Fibroblast of villous mesenchyme (primary cell): Measurements from ENCODE around the gene JCHAIN. TPM values are rescaled to one million over a fixed set of nuclear protein-coding genes. Genes with fewer than 3 reads are reported as not detected.
A peak's percentile ranks its signal among the peaks of the same experiment; 100 is the strongest.
"Not testable (repeated sequence)": the region's sequence is repeated elsewhere in the genome, so short reads cannot be mapped to it uniquely, and the experiment has no call there.

Source experiments
- DNase-seq: peaks from one replicate; pipeline ENCODE4 v3.0.0-alpha.2; 2010; ENCODE audit warnings: low read depth
- H3K4me3 ChIP-seq: 2 replicates; pipeline ENCODE4 v1.5.1; 2011; ENCODE audit warnings: low read depth, mild to moderate bottlenecking, low read length
- total RNA-seq: library from RNA; depleted of rRNA; stranded (reverse); fragments of >200 nt; gene quantifications from 2 replicates; pipeline ENCODE4 v1.2.3, GENCODE V29; 2012
- TF ChIP-seq, protein P1 (sequence below): IDR thresholded peaks from 2 replicates; pipeline ENCODE4 v1.5.1; 2012; ENCODE audit warnings: low read depth, mild to moderate bottlenecking, low read length; ENCODE audit not compliant: insufficient read depth

Gene JCHAIN
- total RNA-seq, 1 donor = 2.6 TPM

DNA sequence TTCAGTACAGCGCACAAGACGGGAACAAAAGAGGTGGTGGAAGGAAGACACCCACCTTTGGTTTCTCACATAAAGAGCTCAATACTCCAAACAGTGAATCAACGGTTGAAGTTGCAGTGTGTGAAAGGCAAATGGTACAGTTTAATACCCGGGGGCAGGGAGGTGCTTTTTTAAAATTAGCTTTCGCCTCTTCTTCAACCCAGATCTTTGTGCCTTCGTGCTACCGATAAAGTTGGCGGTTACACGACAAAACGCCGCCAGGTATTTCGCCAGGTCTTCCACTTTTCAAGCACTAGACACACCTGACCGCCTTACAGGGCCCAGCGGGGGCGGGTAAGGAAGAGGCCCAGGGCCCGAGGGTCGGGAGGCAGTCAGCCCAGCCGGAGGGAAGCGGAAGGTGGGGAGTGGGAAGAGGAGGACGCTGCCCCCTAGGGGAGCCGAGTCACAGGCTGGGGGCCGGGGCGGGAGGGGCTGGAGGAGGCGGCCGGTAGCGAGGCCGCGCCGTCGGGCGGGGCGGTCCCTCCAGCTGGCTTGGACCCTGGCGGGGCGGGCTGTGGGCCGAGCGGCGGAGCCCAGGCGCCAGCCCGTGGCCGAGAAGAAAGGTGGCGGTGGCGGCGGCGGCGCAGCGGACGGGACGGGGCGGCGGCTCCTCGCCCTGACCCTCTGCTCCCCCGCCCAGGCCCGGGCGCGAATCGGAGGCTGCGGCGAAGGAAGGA lies 38.1 kb upstream of the JCHAIN start:
- DNase-seq = peak; percentile 75
- TF ChIP-seq, protein P1, sequence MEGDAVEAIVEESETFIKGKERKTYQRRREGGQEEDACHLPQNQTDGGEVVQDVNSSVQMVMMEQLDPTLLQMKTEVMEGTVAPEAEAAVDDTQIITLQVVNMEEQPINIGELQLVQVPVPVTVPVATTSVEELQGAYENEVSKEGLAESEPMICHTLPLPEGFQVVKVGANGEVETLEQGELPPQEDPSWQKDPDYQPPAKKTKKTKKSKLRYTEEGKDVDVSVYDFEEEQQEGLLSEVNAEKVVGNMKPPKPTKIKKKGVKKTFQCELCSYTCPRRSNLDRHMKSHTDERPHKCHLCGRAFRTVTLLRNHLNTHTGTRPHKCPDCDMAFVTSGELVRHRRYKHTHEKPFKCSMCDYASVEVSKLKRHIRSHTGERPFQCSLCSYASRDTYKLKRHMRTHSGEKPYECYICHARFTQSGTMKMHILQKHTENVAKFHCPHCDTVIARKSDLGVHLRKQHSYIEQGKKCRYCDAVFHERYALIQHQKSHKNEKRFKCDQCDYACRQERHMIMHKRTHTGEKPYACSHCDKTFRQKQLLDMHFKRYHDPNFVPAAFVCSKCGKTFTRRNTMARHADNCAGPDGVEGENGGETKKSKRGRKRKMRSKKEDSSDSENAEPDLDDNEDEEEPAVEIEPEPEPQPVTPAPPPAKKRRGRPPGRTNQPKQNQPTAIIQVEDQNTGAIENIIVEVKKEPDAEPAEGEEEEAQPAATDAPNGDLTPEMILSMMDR = peak; percentile 37
- peak overlapping the region; percentile 64 for H3K4me3 ChIP-seq

DNA sequence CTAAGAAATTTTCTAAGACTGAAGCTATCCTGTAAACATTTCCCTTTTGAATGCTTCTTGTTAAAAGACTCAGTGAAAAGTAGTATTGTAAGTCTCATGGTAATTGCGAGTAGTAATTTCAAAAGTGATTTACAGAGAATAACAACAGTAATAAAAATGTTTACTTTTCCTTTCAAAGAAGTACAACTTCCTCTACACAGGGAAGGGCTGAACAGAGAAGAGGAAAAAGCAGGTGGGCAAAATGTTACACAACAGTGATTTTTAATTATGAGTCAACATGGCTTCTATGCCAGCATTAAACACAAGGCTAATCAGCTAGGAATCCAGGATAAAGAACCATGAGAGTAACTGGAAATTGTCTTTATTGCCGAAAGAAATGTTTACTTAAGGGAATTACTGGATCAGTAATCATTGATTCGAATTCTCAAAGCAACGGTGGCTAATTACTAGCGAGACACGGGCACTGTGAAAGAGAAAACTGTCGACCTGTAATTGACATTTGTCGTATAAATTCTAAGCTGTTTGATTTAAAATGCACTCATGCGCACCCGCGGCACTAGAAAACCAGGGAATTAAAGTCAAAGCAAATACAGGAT lies 37.4 kb upstream of the JCHAIN start:
- DNase-seq = peak; percentile 69

DNA sequence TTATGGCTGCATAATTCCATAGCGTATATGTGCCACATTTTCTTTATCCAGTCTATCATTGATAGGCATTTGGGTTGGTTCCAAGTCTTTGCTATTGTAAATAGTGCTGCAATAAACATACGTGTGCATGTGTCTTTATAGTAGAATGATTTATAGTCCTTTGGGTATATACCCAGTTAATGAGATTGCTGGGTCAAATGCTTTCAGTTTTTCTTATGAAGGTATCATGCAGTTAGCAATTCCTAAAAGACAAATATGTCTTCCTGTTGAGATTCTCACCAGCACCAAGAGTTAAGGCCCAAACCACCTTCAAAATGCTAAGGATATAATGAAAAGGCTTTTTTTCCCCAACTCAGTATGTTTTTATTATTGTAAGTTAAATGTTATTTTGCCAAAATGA lies 36.3 kb upstream of the JCHAIN start:
- DNase-seq, H3K4me3 ChIP-seq: not testable (repeated sequence)

More for the DNA sequence above, 37.4 kb upstream of the JCHAIN start:
- peak overlapping the region; percentile 64 for H3K4me3 ChIP-seq
- TF ChIP-seq, protein P1 = no peak

DNA sequence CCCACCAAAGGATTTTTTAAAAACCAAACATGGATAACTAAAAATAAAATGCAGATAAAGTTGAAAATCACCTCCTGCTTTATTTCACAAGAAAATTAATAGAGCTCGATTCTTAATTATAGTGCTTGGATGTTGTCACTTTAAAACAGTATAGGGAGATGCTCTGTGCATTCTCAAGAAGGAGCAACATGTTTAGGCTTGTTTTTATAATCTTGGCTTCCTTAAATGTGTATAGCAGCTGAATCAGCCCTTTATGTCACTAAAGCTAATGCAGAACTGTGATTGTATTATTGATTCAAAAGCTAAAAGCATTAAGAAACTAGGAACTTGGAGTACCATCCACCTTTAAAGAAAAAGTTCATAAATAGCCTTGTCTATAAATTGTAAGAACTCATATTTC lies 35.0 kb upstream of the JCHAIN start:
- no peak overlapping the region for H3K4me3 ChIP-seq
- DNase-seq = no peak
- TF ChIP-seq, protein P1 = no peak

DNA sequence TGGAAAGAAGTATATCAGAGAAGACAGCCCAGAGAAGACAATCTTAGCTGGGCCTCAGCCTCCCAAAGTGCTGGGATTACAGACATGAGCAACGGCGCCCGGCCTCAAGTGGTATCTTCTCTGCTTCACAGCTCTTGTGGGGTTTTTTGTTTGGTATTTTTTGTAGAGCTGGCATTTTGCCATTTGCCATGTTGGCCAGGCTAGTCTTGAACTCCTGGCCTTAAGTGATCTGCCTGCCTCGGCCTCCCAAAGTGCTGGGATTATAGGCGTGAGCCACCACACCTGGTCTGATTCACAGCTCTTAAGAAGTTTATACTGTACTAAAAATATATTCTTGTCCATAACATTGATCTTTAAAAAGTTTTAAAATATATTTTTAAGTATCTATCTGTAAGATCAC lies 34.4 kb upstream of the JCHAIN start:
- DNase-seq = no peak
- TF ChIP-seq, protein P1 = no peak
- H3K4me3 ChIP-seq = no peak overlapping the region

DNA sequence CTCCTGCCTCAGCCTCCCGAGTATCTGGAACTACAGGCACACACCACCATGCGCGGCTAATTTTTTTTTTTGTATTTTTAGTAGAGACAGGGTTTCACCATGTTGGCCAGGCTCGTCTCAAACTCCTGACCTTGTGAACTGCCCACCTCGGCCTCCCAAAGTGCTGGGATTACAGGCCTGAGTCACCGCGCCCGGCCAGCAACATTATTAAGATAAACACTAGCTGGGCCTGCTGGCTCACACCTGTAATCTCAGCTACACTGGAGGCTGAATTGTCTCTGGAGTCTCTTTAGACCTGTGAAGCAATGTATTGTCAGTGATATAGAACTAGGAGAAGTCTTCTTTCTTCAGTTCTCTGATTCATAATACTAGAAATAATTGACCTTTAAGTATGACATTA lies 32.1 kb upstream of the JCHAIN start:
- H3K4me3 ChIP-seq = not testable (repeated sequence)
- DNase-seq = peak; percentile 18

DNA sequence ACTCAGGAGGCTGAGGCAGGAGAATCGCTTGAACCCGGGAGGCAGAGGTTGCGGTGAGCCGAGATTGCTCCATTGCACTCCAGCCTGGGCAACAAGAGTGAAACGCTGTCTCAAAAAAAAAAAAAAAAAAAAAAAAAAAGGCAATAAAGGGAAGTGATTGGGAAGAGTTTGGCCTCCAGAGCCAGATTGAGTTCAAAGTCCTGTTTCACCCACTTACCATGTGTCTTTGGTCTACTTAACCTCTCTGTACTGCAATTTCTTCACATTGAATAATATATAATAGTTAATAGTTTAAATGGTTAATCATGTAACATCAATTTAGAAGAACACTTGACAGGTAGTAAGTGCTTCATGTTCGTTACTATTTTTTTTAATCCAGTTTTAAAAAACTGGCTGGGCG lies 28.3 kb upstream of the JCHAIN start:
- DNase-seq, H3K4me3 ChIP-seq: not testable (repeated sequence)

DNA sequence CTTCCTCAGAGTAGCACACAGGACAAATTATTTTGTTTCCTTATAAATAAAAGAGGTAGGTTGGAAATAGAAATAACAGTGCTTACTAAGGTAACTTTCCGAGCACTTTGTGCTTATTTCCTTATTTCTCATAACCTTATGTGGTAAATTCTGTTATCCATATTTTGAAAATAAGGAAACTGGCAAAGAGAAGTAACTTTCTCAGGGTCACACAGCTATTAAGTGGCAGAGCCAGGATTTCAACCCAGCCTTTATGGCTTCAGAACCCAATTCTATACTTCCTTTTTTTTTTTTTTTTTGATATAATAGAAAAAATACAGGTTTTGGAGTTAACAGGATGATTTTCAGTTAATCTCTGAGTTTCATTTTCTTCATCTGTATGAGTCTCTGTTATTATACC lies 25.4 kb upstream of the JCHAIN start:
- DNase-seq = no peak
- H3K4me3 ChIP-seq = no peak overlapping the region
- TF ChIP-seq, protein P1 = no peak
